Mammary epithelial cell (primary cell): ENCODE measurements around the gene CR1L.

ENCODE experiments used
- CTCF ChIP-seq, 2 donors: IDR thresholded peaks in 1 of 2; conservative IDR thresholded peaks in 1 of 2; 2 replicates each; pipeline ENCODE4 v1.5.1; 2011 to 2012; ENCODE audit warnings: inconsistent platforms in 2 of 2, low read length in 2 of 2, mild to moderate bottlenecking in 2 of 2, control low read depth in 1 of 2, low read depth in 1 of 2; ENCODE audit not compliant: insufficient read depth in 1 of 2; ENCODE audit errors: extremely low read depth in 1 of 2
- EZH2 ChIP-seq: IDR thresholded peaks from 2 replicates; pipeline ENCODE4 v1.6.1; 2012; ENCODE audit warnings: low read length, inconsistent platforms, borderline replicate concordance

DNA sequence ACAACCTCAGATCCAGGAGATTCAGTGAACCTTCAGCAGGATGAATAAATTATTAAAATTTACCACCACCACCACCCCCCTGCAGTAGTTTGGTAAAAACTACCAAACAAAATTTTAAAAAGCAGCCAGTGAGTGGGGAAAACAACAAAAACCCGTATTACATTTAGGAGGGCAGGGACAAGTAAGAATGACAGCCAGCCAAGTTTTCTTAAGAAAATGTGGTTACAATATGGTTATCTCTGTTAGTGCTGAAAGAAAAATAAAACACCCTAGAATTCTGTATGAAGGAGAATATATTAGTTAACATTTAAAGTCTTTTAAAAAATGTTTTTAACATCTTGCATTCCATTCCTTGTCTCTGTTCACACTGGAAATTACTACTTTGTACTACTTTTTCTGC, 121.6 kb downstream of the CR1L start:
- TF ChIP-seq CTCF (conservative IDR thresholded peaks at IDR 0.05 in 1 of 2, IDR thresholded peaks at IDR 0.05 in 1 of 2; ENCODE audit: extremely low read depth in 1 of 2, insufficient read depth in 1 of 2, low read depth in 1 of 2, low read length in 2 of 2) = no peak
- no peak for TF ChIP-seq EZH2
